HG03196 (cell line): ENCODE results near the gene CSF2RB.
"Not testable (repeated sequence)": the region's sequence is repeated elsewhere in the genome, so short reads cannot be mapped to it uniquely, and the experiment has no call there.

Source experiments
- ATAC-seq: cut with Tn5 transposase; IDR thresholded peaks from one replicate; pipeline ENCODE4 v1.9.1; 2021; ENCODE audit not compliant: unreplicated experiment

Gene CSF2RB

GRCh38 chr22:36963302-36963701 is 49.9 kb downstream of the CSF2RB start:
- ATAC-seq = no peak

DNA sequence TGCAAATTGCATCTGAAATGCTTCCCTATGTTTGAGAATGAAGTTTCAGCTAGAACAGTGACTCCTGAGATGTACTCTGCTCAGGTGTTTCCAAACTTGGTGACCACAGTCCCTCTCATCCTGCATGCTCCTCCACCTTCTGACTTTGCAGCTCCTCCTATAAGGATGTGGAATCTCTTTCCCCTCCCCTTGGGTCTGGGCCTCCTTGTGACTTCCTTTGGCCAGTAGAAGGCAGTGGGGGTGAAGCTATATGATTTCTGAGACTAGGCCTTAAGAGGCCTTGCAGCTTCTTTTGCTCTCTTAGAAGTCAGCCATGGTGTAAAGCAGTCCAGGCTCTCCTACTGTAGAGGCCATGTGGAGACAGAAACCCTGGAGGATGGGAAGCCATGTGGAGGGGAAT is 50.7 kb downstream of the CSF2RB start:
- ATAC-seq = no peak

GRCh38 chr22:36965696-36966095 is 52.3 kb downstream of the CSF2RB start:
- ATAC-seq = no peak

DNA sequence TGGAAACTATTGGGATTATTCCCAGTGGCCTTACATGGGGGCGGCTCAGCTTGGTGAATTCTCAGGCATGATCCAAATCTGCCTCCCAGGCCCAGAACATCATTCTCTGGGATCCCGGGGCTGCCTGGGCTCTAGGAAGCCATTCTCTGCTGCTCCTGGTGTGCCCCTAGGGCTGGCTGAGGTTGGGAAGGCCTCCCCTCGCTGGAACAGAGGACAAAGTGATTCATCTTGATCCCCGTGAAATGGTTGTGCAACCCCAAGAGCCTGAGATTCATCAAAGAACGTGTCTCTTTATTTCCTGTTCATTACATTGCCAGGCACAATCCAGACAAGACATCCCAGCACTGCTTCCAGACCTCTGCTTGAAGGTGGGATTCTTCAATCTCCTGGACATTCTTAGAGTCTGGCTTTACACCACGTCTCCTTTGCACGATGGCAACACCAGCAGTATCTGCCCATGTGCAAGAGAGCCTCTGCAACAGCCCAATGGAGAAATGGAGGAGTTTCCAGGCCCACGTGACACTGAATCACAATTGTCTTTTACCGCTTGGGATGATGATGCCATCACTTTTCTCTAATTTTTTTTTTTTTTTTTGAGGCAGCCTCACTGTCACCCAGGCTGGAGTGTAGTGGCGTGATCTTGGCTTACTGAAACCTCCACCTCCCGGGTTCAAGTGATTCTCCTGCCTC is 53.6 kb downstream of the CSF2RB start:
- no peak for ATAC-seq

DNA sequence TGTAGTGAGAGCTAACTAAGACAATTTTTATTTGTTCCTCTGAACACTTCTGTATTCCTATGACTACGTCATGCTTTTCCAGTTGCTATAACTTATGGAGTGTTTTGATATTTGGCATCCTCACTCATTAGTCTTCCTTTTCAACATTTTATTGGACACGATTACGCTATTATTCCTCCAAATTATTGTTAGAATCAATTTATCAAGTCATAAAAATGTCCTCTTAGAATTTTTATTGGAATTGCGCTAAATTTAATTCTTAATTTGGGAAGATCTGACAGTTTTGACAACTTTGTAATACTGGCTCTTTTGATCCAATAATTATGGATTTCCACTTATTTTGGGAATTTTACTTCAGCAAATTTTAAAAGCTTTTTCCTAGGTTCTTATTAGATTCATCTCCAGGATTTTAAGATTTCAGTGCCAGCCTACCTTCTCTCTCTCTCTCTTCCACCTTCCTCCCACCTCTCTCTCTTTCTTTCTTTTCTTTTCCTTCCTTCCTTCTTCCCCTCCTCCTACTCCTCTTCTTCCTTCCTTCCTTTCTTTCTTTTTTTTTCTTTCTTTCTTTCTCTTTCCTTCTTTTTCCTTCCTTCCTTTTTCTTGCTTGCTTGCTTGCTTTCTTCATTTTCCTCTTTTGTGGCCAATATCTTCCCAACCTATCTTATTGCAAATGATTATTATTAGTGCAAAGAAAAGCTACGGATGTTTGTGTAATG is 55.0 kb downstream of the CSF2RB start:
- no peak for ATAC-seq

DNA sequence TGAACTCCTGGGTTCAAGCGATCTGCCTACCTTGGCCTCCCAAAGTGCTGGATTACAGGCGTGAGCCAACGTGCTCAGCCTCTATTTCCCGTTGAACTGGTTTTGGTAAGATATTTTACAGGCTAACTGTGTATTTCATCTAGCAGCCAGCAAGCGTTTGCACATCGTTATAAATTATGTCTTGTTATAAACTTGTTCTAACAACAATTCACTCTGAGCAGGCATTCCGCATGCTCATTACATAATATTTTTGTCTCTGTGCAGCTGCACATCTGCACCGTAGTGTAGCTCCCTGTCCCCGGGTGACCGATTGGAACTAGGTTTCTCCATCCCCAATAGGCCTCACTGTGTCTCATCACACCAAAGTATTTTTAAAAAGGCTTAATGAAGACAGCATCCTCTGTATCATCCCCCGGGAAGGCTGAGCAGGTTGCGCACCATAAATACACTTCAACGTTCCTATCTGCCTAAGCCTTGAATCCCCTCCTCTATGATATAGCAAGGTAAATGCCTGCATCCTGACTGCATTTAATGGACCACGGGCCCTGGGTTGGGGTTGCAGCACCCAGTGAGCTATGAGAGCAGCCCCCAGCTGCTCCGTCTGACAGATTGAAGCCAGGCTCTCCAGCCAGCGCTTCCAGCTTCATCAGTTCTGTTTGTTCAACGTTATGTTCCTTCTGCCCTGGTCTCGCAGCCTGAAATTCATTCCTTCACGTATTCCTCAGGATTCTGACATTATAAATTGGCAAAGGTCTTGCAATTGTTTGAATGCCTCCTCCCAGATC is 58.1 kb downstream of the CSF2RB start:
- no peak for ATAC-seq

DNA sequence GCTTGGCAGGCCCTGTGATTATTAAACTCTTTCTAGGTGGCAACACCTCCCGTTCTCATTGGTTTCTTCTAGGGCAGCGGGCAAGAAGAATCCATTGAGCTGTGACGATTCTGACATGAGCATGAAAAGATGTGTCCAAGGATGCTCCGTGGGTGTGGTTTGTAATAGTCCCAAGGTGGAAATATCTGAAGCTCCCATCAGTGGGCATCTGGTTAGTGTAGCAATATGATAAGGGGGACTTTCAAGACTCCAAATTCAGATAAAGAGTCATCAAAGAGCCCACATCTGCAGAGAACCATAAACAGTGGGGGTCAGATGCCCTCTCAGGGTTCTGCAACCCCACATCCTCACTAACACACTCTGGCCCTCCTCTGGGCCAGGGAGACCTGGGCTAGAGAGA is 63.2 kb downstream of the CSF2RB start:
- no peak for ATAC-seq

DNA sequence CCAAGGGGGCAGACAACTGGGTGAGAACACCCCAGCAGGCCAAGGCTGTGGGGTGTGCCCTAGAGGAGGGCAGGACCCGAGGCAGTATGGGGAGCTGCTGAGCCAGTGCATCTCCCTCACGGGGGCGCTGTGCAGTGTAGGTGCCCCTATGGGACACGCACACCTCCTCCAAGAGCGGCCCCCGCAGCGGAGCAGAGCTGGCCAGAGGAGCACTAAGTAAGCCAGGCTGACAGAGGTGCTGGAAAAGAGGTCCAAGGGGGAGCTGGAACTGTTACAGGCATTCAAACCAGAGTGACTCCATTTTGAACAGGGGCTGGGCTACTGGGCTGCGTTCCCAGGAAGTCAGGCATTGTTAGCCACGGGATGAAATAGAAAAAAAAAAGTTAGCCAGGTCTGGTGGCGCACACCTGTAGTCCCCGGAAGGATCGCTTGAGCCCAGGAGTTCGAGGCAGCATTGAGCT is 64.0 kb downstream of the CSF2RB start:
- ATAC-seq = no peak

DNA sequence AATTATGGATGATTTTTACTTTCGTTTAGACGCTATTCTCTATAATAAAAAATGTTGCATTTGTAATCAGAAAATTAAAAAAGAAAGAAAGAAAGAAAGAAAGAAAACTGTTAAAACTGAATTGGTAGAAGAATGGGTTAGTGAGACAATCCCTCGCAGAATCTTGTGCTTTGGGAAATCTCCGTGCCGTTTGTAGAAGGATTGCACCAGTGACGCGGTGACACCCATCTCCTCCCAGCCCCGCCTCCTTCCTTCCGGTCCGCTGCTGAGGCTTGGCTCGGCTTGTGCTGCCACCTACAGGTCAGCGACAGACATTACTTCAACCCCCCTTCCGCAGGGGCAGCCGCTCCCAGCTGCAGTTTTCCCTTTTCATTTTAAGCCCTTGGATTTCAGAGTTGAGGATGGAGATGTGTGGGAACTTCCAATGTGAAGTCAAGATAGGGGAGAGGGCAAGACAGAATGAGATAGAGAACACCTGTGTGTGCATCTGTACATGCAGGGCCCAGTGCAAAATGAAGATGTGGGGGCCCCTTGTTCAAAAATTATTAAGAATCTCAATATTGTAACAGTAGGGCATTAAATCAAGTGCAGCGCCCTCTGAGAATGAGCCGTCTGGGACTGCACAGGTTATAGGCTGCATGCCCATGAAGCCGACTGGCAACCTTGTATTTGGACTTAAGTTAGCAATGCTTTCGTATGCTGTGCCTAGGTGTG is 64.7 kb downstream of the CSF2RB start:
- peak; percentile 82 for ATAC-seq

DNA sequence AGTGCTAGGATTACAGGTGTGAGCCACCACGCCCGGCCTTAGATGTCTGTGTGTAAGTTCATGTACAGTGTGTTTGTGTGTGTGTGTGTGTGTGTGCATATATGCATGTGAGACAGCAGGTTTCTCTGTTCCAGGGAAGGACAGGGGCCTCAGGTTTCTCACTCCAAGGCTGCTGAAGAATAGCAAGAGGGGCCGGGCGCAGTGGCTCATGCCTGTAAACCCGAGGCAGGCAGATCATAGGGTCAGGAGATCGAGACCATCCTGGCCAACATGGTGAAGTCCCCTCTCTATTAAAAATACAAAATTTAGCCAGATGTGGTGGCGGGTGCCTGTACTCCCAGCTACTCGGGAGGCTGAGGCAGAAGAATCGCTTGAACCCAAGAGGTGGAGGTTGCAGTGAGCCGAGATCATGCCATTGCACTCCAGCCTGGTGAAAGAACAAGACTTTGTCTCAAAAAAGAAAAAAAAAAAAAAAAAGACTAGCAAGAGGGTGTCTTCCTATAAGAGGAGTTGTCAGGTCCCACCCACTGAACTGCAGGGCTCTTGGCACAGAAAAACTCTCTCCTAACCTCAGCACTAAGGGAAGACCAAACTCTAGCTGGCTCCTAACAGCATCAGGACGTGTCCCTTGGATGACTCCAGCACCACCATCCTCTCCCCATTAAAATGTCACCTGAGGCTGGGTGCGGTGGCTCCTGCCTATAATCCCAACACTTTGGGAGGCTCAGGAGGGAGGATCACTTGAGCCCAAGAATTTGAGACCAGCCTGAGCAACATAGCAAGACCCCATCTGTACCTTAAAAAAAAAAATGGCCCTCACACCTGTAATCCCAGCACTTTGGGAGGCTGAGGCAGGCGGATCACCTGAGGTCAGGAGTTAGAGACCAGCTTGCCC is 65.8 kb downstream of the CSF2RB start:
- ATAC-seq = no peak

- no peak for ATAC-seq
These were observed 67.9 kb downstream of the CSF2RB start for GRCh38 chr22:36981247-36981775.

- no peak for ATAC-seq
These were observed 68.7 kb downstream of the CSF2RB start for GRCh38 chr22:36982136-36982535.

DNA sequence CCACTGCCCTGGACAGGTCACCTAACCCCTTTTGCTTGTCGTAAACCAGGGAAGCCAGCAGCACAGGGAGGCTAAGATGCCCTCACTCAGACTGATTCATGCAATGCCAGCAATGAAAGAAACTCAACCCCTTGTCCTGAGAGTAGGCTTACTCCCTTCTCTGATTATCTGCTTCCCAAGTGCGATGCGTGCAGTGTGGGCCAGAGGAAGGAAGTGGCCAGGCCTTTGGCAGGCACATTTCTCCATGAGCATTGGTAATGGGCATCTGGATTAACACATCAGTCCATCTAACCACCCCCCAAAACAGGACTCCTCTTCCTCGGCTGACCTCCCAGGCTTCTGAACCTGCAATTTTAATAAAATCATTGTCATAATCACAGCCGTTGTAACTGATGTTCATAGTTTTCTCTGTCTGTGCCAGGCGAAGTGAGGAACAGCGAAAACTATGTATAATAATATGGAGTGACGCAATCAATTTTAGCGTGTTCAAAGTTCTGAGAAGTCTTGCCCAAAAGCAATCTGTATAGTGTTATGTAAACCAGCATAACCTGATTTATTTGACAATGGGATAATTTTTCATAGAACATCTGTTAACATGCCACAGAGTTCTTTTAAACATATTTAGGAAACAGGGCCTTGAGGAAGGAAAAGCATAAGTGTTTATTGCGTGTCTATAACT is 71.9 kb downstream of the CSF2RB start:
- no peak for ATAC-seq

- ATAC-seq = no peak
These were observed 72.9 kb downstream of the CSF2RB start for GRCh38 chr22:36986242-36986821.

GRCh38 chr22:36988075-36988832 is 74.8 kb downstream of the CSF2RB start:
- ATAC-seq = no peak

GRCh38 chr22:36989012-36989411 is 75.6 kb downstream of the CSF2RB start:
- ATAC-seq = not testable (repeated sequence)
